HK-2 (cell line): Measurements from ENCODE around the gene GGTLC2.
A peak's percentile ranks its signal among the peaks of the same experiment; 100 is the strongest.
"Not testable (repeated sequence)": the region's sequence is repeated elsewhere in the genome, so short reads cannot be mapped to it uniquely, and the experiment has no call there.

Experiments
- DNase-seq: peaks from one replicate; pipeline ENCODE4 v3.0.0-alpha.2; 2018; ENCODE audit not compliant: unreplicated experiment

The GGTLC2 gene

GRCh38 chr22:22638313-22638712 lies 6.1 kb upstream of the GGTLC2 start:
- DNase-seq: not testable (repeated sequence)

- not testable (repeated sequence) for DNase-seq
Measured at GRCh38 chr22:22642255-22642654, 2.2 kb upstream of the GGTLC2 start.

GRCh38 chr22:22645969-22646368 lies 1.6 kb downstream of the GGTLC2 start:
- not testable (repeated sequence) for DNase-seq

- not testable (repeated sequence) for DNase-seq
Measured at GRCh38 chr22:22647952-22648351, 3.5 kb downstream of the GGTLC2 start.

GRCh38 chr22:22648863-22649536 lies 4.6 kb downstream of the GGTLC2 start:
- not testable (repeated sequence) for DNase-seq

GRCh38 chr22:22649761-22650160 lies 5.3 kb downstream of the GGTLC2 start:
- not testable (repeated sequence) for DNase-seq

- DNase-seq: not testable (repeated sequence)
Measured at GRCh38 chr22:22650398-22650797, 6.0 kb downstream of the GGTLC2 start.

GRCh38 chr22:22650803-22651515 lies 6.5 kb downstream of the GGTLC2 start:
- not testable (repeated sequence) for DNase-seq

GRCh38 chr22:22651593-22651992 lies 7.2 kb downstream of the GGTLC2 start:
- not testable (repeated sequence) for DNase-seq

- DNase-seq: not testable (repeated sequence)
Measured at GRCh38 chr22:22652102-22652501, 7.7 kb downstream of the GGTLC2 start.

GRCh38 chr22:22652573-22652972 lies 8.2 kb downstream of the GGTLC2 start:
- DNase-seq: not testable (repeated sequence)

GRCh38 chr22:22653677-22654381 lies 9.4 kb downstream of the GGTLC2 start:
- not testable (repeated sequence) for DNase-seq

GRCh38 chr22:22655452-22656290 lies 11.3 kb downstream of the GGTLC2 start:
- DNase-seq: no peak

GRCh38 chr22:22657712-22658111 lies 13.3 kb downstream of the GGTLC2 start:
- no peak for DNase-seq

- no peak for DNase-seq
Measured at GRCh38 chr22:22661275-22661674, 16.9 kb downstream of the GGTLC2 start.

GRCh38 chr22:22662095-22662494 lies 17.7 kb downstream of the GGTLC2 start:
- no peak for DNase-seq

- no peak for DNase-seq
Measured at GRCh38 chr22:22663861-22664800, 19.7 kb downstream of the GGTLC2 start.

GRCh38 chr22:22666307-22667091 lies 22.1 kb downstream of the GGTLC2 start:
- peak; percentile 51 for DNase-seq

GRCh38 chr22:22667966-22668880 lies 23.8 kb downstream of the GGTLC2 start:
- no peak for DNase-seq
